Activated naive CD4-positive, alpha-beta T cell treated with anti-CD3 and anti-CD28 coated beads for 36 hours (primary cell): ENCODE measurements around the gene ZBED5. TPM values are rescaled to one million over a fixed set of nuclear protein-coding genes. Genes with fewer than 3 reads are reported as not detected.
"Not testable (repeated sequence)": the region's sequence is repeated elsewhere in the genome, so short reads cannot be mapped to it uniquely, and the experiment has no call there.

Experiments
- CTCF ChIA-PET: fragments of 350-600 bp; sonication (Branson Sonifier 250); formaldehyde crosslinking; loops from one replicate; lab custom pipeline; 2021; ENCODE audit warnings: antibody characterized with exemption; lab: Charles Lee
- DNase-seq: peaks from one replicate; pipeline ENCODE4 v3.0.0-alpha.2; 2020
- H3K27ac Mint-ChIP-seq: one replicate; pipeline ENCODE4 v1.8.0; 2021; ENCODE audit warnings: mild to moderate bottlenecking, mixed read lengths
- H3K27me3 Mint-ChIP-seq: one replicate; pipeline ENCODE4 v1.8.0; 2021; ENCODE audit warnings: low read depth, mixed read lengths
- H3K36me3 Mint-ChIP-seq: one replicate; pipeline ENCODE4 v1.8.0; 2021; ENCODE audit warnings: low read depth, mixed read lengths
- H3K4me1 Mint-ChIP-seq: one replicate; pipeline ENCODE4 v1.8.0; 2021; ENCODE audit warnings: low read depth, mixed read lengths
- H3K4me3 Mint-ChIP-seq: one replicate; pipeline ENCODE4 v1.8.0; 2021; ENCODE audit warnings: mild to moderate bottlenecking, moderate library complexity, mixed read lengths
- H3K9me3 Mint-ChIP-seq: one replicate; pipeline ENCODE4 v1.8.0; 2021; ENCODE audit warnings: mixed read lengths
- intact Hi-C: fragments of 100-400 bp; cut with micrococcal nuclease; formaldehyde crosslinking; loops from one replicate; pipeline ENCODE4 v1.15.1; 2023
- total RNA-seq, 2 experiments: library from RNA; stranded (reverse); gene quantifications; one replicate each; pipeline ENCODE4 v1.2.3, GENCODE V29; 2021

The ZBED5 gene
- total RNA-seq, 2 experiments from 2014 or later, result 50.4 to 52.4 TPM

DNA sequence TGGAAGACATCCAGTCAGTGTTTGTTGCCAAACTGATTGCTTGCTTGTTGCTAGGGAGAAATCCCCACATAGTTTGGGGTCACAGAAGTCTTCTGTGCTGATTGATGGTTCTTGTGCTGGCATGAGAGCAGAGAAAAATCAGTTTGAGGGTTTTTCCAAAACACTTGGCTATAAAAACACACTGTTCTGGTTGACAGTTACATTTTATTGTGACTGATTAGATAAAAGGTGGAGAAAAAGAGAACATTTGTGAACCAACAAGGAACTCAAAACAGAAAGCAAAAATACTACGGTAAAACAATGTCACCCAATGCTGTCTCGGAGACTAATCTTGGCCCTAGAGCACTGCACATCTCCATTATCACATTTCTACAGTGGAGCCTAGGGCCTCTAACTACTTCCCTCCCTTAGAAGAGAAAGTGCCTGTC is 34.7 kb downstream of the ZBED5 start:
- peak overlapping the region; percentile 29 for H3K4me3 Mint-ChIP-seq
- H3K4me1 Mint-ChIP-seq, result peaks cover 8% of the 10 kb centered on the region
- H3K27me3 Mint-ChIP-seq, result no peaks in the 10 kb centered on the region
- peaks cover 5% of the 10 kb centered on the region for H3K36me3 Mint-ChIP-seq
- H3K9me3 Mint-ChIP-seq, result no peaks in the 10 kb centered on the region
- CTCF ChIA-PET, result interaction anchor here (0.6 kb wide), 1 partner anchor 1100 kb away, joined by 3 read pairs; no protein-coding TSS in a partner anchor
- DNase-seq, result no peak
- intact Hi-C loops, result no loop called here
- H3K27ac Mint-ChIP-seq, result no peak overlapping the region

DNA sequence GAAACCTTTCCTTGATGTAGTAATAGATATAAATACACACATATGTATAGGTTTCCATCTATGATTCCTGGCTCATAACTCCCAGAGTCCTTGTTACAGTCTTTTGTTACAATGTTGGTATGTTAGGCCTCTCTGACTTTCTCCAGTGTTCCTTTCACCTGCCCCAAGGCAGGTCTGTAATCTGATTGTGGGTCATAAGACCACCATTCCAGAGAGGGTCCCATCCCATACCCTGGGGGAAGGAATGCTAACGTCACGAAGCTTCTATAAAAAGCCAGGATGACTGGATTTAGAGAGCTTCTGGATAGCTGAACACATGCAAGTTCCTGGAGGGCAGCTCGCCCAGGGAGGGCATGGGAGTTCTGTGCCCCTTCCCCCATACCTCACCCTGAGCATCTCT is 35.4 kb downstream of the ZBED5 start:
- H3K4me3 Mint-ChIP-seq, H3K4me1 Mint-ChIP-seq, H3K9me3 Mint-ChIP-seq, H3K36me3 Mint-ChIP-seq, intact Hi-C loops, H3K27me3 Mint-ChIP-seq, H3K27ac Mint-ChIP-seq, DNase-seq: not testable (repeated sequence)
- CTCF ChIA-PET, result interaction anchor here (0.6 kb wide), 1 partner anchor 1101 kb away, joined by 3 read pairs; no protein-coding TSS in a partner anchor

DNA sequence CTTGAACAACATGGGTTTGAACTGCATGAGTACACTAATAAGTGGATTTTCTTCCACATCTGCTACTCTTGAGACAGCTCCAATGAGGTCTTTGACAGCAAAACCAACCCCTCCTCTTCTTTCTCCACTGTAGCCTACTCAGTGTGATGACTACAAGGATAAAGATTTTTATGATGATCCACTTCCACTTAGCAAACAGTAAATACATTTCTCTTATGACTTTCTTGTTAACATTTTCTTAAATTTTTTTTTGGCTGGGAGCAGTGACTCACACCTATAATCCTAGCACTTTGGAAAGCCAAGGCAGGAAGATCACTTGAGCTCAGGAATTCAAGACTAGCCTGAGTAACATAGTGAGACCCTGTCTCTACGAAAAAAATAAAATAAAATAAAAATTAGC is 39.3 kb downstream of the ZBED5 start:
- peaks cover 4% of the 10 kb centered on the region for H3K36me3 Mint-ChIP-seq
- no peak for DNase-seq
- H3K9me3 Mint-ChIP-seq, result no peaks in the 10 kb centered on the region
- intact Hi-C loops, result no loop called here
- CTCF ChIA-PET, result no interaction called here
- peaks cover 8% of the 10 kb centered on the region for H3K27me3 Mint-ChIP-seq
- H3K4me1 Mint-ChIP-seq, result no peaks in the 10 kb centered on the region
- no peak overlapping the region for H3K4me3 Mint-ChIP-seq
- no peak overlapping the region for H3K27ac Mint-ChIP-seq

DNA sequence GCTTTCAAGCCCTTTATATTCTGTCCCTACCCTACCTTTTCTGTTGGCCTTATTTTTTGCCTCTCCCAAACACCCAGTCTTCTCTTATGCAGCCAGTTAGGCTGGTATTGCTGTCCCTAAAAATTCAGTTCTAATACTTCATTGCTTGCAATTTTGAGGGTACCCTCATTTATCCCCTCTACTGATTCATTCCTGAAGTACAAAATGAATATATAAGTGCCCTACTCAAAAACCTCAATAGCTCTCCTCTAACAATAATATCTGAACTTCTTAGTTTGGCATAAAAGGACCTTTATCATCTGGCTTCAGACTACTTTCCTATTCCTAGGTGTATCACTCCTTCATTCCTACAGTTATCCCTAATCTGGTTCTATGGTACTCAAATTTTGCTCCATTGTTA is 43.9 kb downstream of the ZBED5 start:
- peaks cover 1% of the 10 kb centered on the region for H3K36me3 Mint-ChIP-seq
- peaks cover 11% of the 10 kb centered on the region for H3K4me1 Mint-ChIP-seq
- H3K27ac Mint-ChIP-seq, result no peak overlapping the region
- no peaks in the 10 kb centered on the region for H3K9me3 Mint-ChIP-seq
- CTCF ChIA-PET, result interaction anchor here (1.2 kb wide), 1 partner anchor 10 kb away, joined by 3 read pairs; no protein-coding TSS in a partner anchor
- H3K4me3 Mint-ChIP-seq, result no peak overlapping the region
- intact Hi-C loops, result no loop called here
- DNase-seq, result no peak
- peaks cover 8% of the 10 kb centered on the region for H3K27me3 Mint-ChIP-seq

DNA sequence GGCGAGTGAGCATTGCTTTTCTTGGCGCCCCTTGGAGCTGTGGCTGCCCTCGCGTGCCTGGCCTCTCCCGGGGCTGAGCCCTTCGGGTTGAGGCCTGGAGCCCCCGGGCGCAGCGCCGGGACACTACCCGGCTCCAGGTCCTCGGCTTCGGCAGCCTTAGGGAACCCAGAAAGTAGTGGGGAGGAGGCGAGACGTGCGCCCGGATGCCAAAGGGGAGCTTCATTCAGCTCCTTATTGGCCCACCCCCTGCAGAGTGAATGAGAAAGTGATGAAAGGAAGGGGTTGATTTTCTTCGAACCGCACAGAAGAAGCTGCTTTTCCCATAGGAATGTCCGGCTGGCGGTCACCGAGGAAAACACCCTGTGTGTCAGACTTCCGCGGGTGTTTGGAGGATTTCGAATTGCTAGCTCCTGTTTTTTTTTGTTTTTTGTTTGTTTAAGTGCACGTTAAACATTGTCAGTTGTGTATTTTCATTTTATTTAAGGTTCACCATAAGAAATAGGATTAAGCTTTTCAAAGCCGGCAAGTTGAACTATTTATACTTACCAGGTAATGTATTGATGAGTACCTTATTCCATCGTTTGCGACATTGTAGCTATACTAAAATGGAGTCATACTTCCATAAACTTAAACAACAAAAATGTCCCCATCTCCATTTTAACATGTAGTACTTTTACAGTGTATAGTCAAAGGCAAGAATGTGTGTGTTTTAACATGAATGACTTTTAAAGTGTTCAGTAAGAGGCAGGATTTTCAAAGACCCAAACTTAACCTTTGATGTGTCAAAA is 48.3 kb downstream of the ZBED5 start:
- H3K9me3 Mint-ChIP-seq, result no peaks in the 10 kb centered on the region

DNA sequence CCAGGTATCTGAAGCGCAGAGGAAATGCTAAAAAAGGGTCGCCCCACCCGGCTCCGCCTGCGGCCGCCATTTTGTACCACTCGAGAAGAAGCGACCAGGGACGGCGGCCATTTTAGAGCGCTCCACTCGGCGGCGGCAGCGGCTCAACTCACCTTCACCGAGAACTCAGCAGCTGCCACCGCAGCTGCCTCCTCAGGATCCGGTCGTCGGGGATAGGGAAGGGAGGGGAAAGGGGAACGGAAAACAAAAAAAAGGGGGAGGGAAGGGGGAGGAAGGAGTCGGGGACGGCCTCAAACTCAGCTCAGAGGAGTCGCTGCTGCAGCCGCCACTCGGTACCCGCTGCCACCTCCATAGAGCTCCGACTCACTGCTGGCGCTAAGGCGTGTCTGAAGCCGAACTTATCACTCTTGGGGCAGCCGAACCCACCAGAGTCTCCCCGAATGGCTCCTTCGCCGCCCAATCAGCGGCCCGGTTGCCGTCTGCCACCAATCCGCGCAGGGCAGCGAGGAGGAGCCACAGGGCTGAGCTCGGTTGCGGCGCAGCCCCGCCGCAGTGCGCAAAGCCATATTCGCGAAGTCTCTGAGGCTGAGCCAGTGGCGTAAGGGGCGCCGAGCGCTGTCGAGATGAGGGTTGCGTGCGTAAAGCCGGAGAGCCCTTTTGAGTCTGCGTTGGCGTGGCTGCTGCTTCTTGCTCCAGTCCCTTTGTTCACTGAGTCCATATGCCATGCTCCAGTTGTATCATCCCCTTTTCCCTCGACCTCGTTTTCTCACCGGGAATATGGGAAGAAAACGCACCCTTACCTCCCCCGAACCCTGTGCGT is 49.1 kb downstream of the ZBED5 start, which contains the start of gene EIF4G2:
TSS of gene EIF4G2 (minus strand) at position 374 of the 820 bp plus-strand sequence.
- peaks cover 41% of the 10 kb centered on the region for H3K36me3 Mint-ChIP-seq
- CTCF ChIA-PET, result interaction anchor here (0.6 to 3.1 kb wide), 8 partner anchors 16 to 171 kb away, joined by 3 to 18 read pairs (median 3); partner anchors contain the start of gene ZBED5
- H3K27me3 Mint-ChIP-seq, result no peaks in the 10 kb centered on the region
- H3K4me1 Mint-ChIP-seq, result peaks cover 43% of the 10 kb centered on the region
- no peaks in the 10 kb centered on the region for H3K9me3 Mint-ChIP-seq
- DNase-seq, result peak; percentile 98
- H3K27ac Mint-ChIP-seq, result peak within 1 kb of the TSS; percentile 97
- peak within 1 kb of the TSS; percentile 95 for H3K4me3 Mint-ChIP-seq
- intact Hi-C loops, result loop anchor here (1.0 to 5.0 kb wide), 8 partner anchors 10 to 1035 kb away; partner anchors contain the start of genes CTR9, GALNT18, RNF141 and ZBED5

More for the DNA sequence above, 48.3 kb downstream of the ZBED5 start:
- Mint-ChIP-seq H3K36me3 (peaks cover 35% of the 10 kb centered on the region), H3K27ac (peak overlapping the region; percentile 97), H3K27me3 (no peaks in the 10 kb centered on the region), H3K4me3 (peak overlapping the region; percentile 95), H3K4me1 (peaks cover 35% of the 10 kb centered on the region)
- peak; percentile 54 for DNase-seq
- CTCF ChIA-PET, result interaction anchor here (0.6 to 3.1 kb wide), 9 partner anchors 15 to 170 kb away, joined by 3 to 18 read pairs (median 3); partner anchors contain the start of gene ZBED5
- intact Hi-C loops, result loop anchor here (5.0 kb wide), 3 partner anchors 123 to 813 kb away; partner anchors contain the start of genes GALNT18 and RNF141

DNA sequence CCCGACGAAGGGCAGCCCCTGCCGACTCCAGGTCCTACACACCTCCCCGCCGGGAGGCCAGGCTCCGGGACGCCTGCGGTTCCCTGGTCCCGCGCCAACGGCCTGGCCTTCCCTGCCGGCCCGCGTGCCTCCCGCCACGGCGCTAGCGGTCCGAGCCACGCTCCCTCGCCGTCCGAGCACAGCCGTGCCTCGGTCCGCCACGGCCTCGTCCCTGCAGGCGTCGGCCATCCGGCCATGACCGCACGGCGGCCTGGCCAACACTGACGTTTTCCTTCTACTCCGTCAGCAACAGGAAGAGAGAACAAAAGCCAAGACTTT is 49.7 kb downstream of the ZBED5 start:
- H3K27me3 Mint-ChIP-seq, result no peaks in the 10 kb centered on the region
- H3K9me3 Mint-ChIP-seq, result no peaks in the 10 kb centered on the region
- no peak for DNase-seq
- H3K4me3 Mint-ChIP-seq, result peak overlapping the region; percentile 95
- CTCF ChIA-PET, result interaction anchor here (3.1 kb wide), 1 partner anchor 16 kb away, joined by 18 read pairs; no protein-coding TSS in a partner anchor
- H3K4me1 Mint-ChIP-seq, result peaks cover 48% of the 10 kb centered on the region
- peak overlapping the region; percentile 97 for H3K27ac Mint-ChIP-seq
- H3K36me3 Mint-ChIP-seq, result peaks cover 46% of the 10 kb centered on the region
- intact Hi-C loops, result loop anchor here (1.0 to 5.0 kb wide), 8 partner anchors 10 to 1035 kb away; partner anchors contain the start of genes CTR9, GALNT18, RNF141 and ZBED5

DNA sequence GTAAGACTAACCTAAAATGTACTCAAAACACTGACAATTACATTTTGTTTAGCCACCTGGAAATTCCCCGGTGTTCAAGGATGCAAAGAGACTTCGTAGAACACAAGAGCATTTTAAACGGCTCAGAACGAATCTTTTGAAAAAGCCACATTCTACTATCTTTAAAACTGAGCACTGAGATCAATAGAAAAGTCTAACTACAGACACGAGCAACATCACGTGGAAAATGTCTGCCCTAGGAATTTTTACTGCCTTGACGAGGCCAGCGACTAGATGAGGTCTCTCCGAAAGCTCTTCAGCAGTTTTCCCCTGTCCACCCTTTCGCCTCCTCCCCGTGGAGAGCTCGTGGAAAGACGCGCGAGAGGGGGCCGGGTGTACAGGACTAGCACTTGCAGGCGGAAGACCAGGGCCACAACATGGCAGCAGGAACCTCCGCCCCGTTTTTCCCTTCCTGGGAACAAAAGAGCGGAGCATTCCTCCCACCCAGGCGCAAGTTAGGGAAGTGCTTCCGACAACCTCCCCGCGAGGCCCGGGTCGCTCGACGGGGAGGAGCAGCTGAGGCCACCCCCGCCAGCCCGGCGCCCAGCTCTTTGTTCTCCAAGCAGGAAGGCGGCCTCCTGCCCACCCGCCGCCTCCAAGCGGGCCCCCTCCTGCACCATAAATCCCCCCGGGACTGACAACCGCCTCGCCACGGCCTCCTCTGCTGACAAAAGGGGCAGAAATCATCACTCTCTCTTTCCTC is 50.2 kb downstream of the ZBED5 start:
- no peaks in the 10 kb centered on the region for H3K9me3 Mint-ChIP-seq
- peaks cover 48% of the 10 kb centered on the region for H3K4me1 Mint-ChIP-seq
- H3K27me3 Mint-ChIP-seq, result no peaks in the 10 kb centered on the region

DNA sequence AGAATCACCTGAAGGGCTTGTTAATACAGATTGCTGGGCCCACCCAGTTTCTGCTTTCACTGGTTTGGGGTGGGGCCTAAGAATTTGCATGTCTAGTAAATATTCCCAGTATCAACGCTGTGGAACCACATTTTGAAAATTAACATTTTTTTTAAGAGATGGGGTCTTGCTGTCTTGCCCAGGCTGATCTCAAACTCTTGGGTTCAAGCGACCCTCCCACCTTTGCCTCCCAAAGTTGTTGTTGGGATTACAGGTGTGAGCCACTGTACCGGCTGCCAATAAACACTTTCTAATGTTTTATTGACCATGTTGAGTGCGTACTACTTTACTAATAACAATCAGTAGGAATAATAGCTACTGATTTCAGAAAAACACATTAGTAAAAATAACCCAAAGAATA is 51.6 kb downstream of the ZBED5 start:
- intact Hi-C loops, result loop anchor here (5.0 kb wide), 3 partner anchors 126 to 816 kb away; partner anchors contain the start of genes GALNT18 and RNF141
- no peaks in the 10 kb centered on the region for H3K27me3 Mint-ChIP-seq
- H3K36me3 Mint-ChIP-seq, result peaks cover 62% of the 10 kb centered on the region
- peaks cover 62% of the 10 kb centered on the region for H3K4me1 Mint-ChIP-seq
- no peak for DNase-seq
- H3K4me3 Mint-ChIP-seq, result peak overlapping the region; percentile 95
- H3K27ac Mint-ChIP-seq, result peak overlapping the region; percentile 97
- no peaks in the 10 kb centered on the region for H3K9me3 Mint-ChIP-seq
- CTCF ChIA-PET, result interaction anchor here (1.1 kb wide), 1 partner anchor 13 kb away, joined by 4 read pairs; no protein-coding TSS in a partner anchor

More for the DNA sequence above, 50.2 kb downstream of the ZBED5 start:
- intact Hi-C loops, result loop anchor here (1.0 to 5.0 kb wide), 8 partner anchors 9 to 1036 kb away; partner anchors contain the start of genes CTR9, GALNT18, RNF141 and ZBED5
- Mint-ChIP-seq H3K27ac (peak overlapping the region; percentile 97), H3K36me3 (peaks cover 48% of the 10 kb centered on the region), H3K4me3 (peak overlapping the region; percentile 95)
- CTCF ChIA-PET, result interaction anchor here (3.1 kb wide), 1 partner anchor 15 kb away, joined by 18 read pairs; no protein-coding TSS in a partner anchor
- peak; percentile 58 for DNase-seq

DNA sequence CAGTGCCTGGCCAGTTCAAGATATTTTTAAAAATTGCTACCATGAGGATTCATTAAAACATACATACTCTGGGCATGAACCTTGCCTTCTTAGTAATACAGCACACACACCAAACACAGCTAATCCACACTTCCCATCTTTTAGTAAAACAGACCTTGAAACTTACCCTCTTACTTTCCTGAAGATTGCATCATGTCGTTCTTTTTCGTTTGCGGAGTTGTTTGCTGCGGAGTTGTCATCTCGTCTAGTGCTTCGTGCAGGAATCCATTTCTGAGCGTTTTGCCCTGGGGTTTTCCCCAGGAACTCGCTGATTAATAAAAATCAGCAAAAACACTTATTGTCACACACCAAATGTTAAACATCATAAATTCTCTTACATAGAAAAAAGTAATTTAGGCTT is 52.1 kb downstream of the ZBED5 start:
- peak; percentile 12 for DNase-seq
- Mint-ChIP-seq H3K4me1 (peaks cover 65% of the 10 kb centered on the region), H3K36me3 (peaks cover 66% of the 10 kb centered on the region), H3K27ac (peak overlapping the region; percentile 97), H3K9me3 (no peaks in the 10 kb centered on the region), H3K4me3 (peak overlapping the region; percentile 22), H3K27me3 (no peaks in the 10 kb centered on the region)
- intact Hi-C loops, result loop anchor here (5.0 kb wide), 3 partner anchors 127 to 817 kb away; partner anchors contain the start of genes GALNT18 and RNF141
- CTCF ChIA-PET, result interaction anchor here (3.6 kb wide), 1 partner anchor 13 kb away, joined by 32 read pairs; no protein-coding TSS in a partner anchor

DNA sequence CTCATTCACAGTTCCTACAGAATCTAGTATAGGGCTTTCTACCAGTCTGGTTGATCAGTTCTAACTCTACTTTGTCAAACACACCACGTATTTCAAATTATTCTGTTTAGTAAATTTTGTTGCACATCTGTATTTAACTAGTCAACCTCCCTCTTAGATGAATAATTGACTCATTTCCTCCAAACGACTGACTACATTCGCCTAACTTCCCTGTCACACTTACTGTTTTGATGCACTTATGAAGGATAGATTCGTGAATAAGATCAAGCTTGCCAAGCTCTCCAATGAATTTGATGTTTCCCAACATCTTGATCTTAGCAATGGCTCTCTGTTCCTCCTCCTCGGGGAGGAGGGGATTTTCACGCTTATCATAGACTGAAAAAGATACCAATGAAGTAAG is 54.2 kb downstream of the ZBED5 start:
- CTCF ChIA-PET, result interaction anchor here (0.8 to 3.6 kb wide), 4 partner anchors 10 to 224 kb away, joined by 3 to 32 read pairs (median 4); no protein-coding TSS in a partner anchor
- no peak for DNase-seq
- peaks cover 74% of the 10 kb centered on the region for H3K4me1 Mint-ChIP-seq
- H3K27me3 Mint-ChIP-seq, result no peaks in the 10 kb centered on the region
- no peak overlapping the region for H3K4me3 Mint-ChIP-seq
- H3K9me3 Mint-ChIP-seq, result no peaks in the 10 kb centered on the region
- peak overlapping the region; percentile 10 for H3K27ac Mint-ChIP-seq
- peaks cover 84% of the 10 kb centered on the region for H3K36me3 Mint-ChIP-seq
- intact Hi-C loops, result no loop called here
